Dedifferentiated amniotic fluid mesenchymal stem cell (primary cell): ENCODE measurements around the gene CELF1.

ENCODE experiments used
- DNase-seq: peaks from one replicate; pipeline ENCODE4 v3.0.0-alpha.2; 2016; ENCODE audit errors: extremely low spot score

Gene CELF1

GRCh38 chr11:47447906-47448305 is 105.0 kb downstream of the CELF1 start:
- DNase-seq, result no peak

GRCh38 chr11:47446833-47447232 is 106.1 kb downstream of the CELF1 start:
- no peak for DNase-seq

GRCh38 chr11:47445840-47446239 is 107.1 kb downstream of the CELF1 start:
- no peak for DNase-seq

- no peak for DNase-seq
Measured at GRCh38 chr11:47443817-47444216, 109.1 kb downstream of the CELF1 start.

GRCh38 chr11:47443028-47443700 is 109.8 kb downstream of the CELF1 start:
- no peak for DNase-seq

GRCh38 chr11:47442514-47442913 is 110.4 kb downstream of the CELF1 start:
- no peak for DNase-seq

- no peak for DNase-seq
Measured at GRCh38 chr11:47441421-47441820, 111.5 kb downstream of the CELF1 start.

GRCh38 chr11:47440054-47440476 is 112.9 kb downstream of the CELF1 start:
- DNase-seq, result no peak

GRCh38 chr11:47438721-47439120 is 114.2 kb downstream of the CELF1 start:
- no peak for DNase-seq

GRCh38 chr11:47437746-47438418 is 115.0 kb downstream of the CELF1 start:
- no peak for DNase-seq

GRCh38 chr11:47437218-47437745 is 115.7 kb downstream of the CELF1 start:
- no peak for DNase-seq

- DNase-seq, result no peak
Measured at GRCh38 chr11:47436726-47437125, 116.2 kb downstream of the CELF1 start.

GRCh38 chr11:47435687-47436086 is 117.2 kb downstream of the CELF1 start:
- no peak for DNase-seq

- DNase-seq, result no peak
Measured at GRCh38 chr11:47434011-47434786, 118.7 kb downstream of the CELF1 start.

GRCh38 chr11:47433157-47433556 is 119.8 kb downstream of the CELF1 start:
- no peak for DNase-seq

- no peak for DNase-seq
Measured at GRCh38 chr11:47431356-47432083, 121.4 kb downstream of the CELF1 start.

- DNase-seq, result no peak
Measured at GRCh38 chr11:47430524-47430923, 122.4 kb downstream of the CELF1 start.

- peak; percentile 97 for DNase-seq
Measured at GRCh38 chr11:47426062-47426956, 126.6 kb downstream of the CELF1 start, which contains the start of gene PSMC3. TSS of gene PSMC3 (minus strand) at chr11:47426439. CDS start at chr11:47426279, 160 bp downstream.

- no peak for DNase-seq
Measured at GRCh38 chr11:47425611-47426010, 127.3 kb downstream of the CELF1 start.

- no peak for DNase-seq
Measured at GRCh38 chr11:47418454-47419259, 134.3 kb downstream of the CELF1 start.
